Heart left ventricle (tissue), 16 donors: Measurements from ENCODE around the gene PPP1R8. TPM values are rescaled to one million over a fixed set of nuclear protein-coding genes. Genes with fewer than 3 reads are reported as not detected.
"Not testable (repeated sequence)": the region's sequence is repeated elsewhere in the genome, so short reads cannot be mapped to it uniquely, and the experiment has no call there.

Source experiments
- ATAC-seq, 4 donors: fragments of 200-7000 bp; cut with Tn5 transposase; one replicate each; pipeline ENCODE4 v1.9.1; 2020 to 2022; ENCODE audit warnings: moderate library complexity in 4 of 4, mild to moderate bottlenecking in 3 of 4, moderate number of reproducible peaks in 1 of 4
- DNase-seq, 5 donors: peaks; one replicate each; pipeline ENCODE4 v3.0.0-alpha.2; 2020
- H3K27ac ChIP-seq, 12 donors: fragments of 200-600 bp; sonication (generic) in 4 of 12; one replicate each; pipeline versions ENCODE4 v1.5.0 to v1.8.0; 2016 to 2022; ENCODE audit warnings: mild to moderate bottlenecking in 2 of 12
- H3K27me3 ChIP-seq, 9 donors: fragments of 200-600 bp; sonication (generic) in 2 of 9; one replicate each; pipeline versions ENCODE4 v1.5.1 to v1.8.0; 2016 to 2022; ENCODE audit warnings: mild to moderate bottlenecking in 3 of 9
- H3K36me3 ChIP-seq, 9 donors: fragments of 200-600 bp; sonication (generic) in 2 of 9; one replicate each; pipeline versions ENCODE4 v1.5.0 to v1.8.0; 2018 to 2022; ENCODE audit warnings: mild to moderate bottlenecking in 2 of 9
- H3K4me1 ChIP-seq, 12 donors: fragments of 200-600 bp; sonication (generic) in 4 of 12; one replicate each; pipeline versions ENCODE4 v1.5.0 to v1.8.0; 2016 to 2022; ENCODE audit warnings: mild to moderate bottlenecking in 3 of 12
- H3K4me3 ChIP-seq, 12 donors: fragments of 200-600 bp; sonication (generic) in 4 of 12; one replicate each; pipeline versions ENCODE4 v1.5.0 to v1.8.0; 2017 to 2022; ENCODE audit warnings: mild to moderate bottlenecking in 9 of 12, moderate library complexity in 4 of 12
- H3K9me3 ChIP-seq, 12 donors: fragments of 200-600 bp; sonication (generic) in 4 of 12; one replicate each; pipeline versions ENCODE4 v1.5.0 to v1.8.0; 2016 to 2022; ENCODE audit warnings: mild to moderate bottlenecking in 1 of 12
- POLR2A ChIP-seq, 2 donors: fragments of 450-650 bp; IDR thresholded peaks; one replicate each; pipeline ENCODE4 v1.6.1; 2017; ENCODE audit warnings: antibody characterized with exemption in 2 of 2, mild to moderate bottlenecking in 2 of 2, moderate library complexity in 2 of 2
- WGBS, 4 donors: extraction: QIAGEN DNeasy Blood & Tissue Kit in 2 of 4; methylation state at CpG; one replicate each; pipeline versions ENCODE4 v1.1.5 to v1.1.7; 2013 to 2018; 5-methylcytosine and 5-hydroxymethylcytosine counted together
- intact Hi-C, 10 donors: fragments of 100-400 bp; cut with DNase I; formaldehyde crosslinking; loops; one replicate each; pipeline versions ENCODE4 v1.11.1 to v1.14.2; 2022
- polyA plus RNA-seq, 2 donors: library from polyadenylated mRNA; stranded (reverse); fragments of 200-250 nt; gene quantifications; one replicate each; pipeline ENCODE4 v1.2.3, GENCODE V29; 2013
- total RNA-seq, 9 donors: library from RNA; depleted of rRNA in 2 of 9; stranded (reverse); fragments of >200 nt in 2 of 9; fragmentation: NEBNext Ultra II Directional in 3 of 9; extraction: Animal tissue kit (Norgen Biotek cat#: 25700) in 3 of 9; gene quantifications; one replicate each; pipeline versions ENCODE4 v1.1.0 to v1.2.4, GENCODE V29; 2016 to 2023
- TF ChIP-seq, protein P1 (sequence below), 12 donors: fragments of 200-600 bp; sonication (generic) in 4 of 12; IDR thresholded peaks; one replicate each; pipeline versions ENCODE4 v1.5.0 to v1.8.0; 2018 to 2022; ENCODE audit warnings: antibody characterized with exemption in 12 of 12, mild to moderate bottlenecking in 5 of 12
- donor health status: ischemic (EF 13 %, LVEDD 7.1; RV severe dilation, severe dysfunction).
- donor health status: healthy with polysubstance abuse.
- donor health status: DM: no; HTN: yes; CAD: no.
- donor health status: DM: no; HTN: no; CAD: no.
- donor health status: ischemic (EF 25% LVEDD 6.9; RV normal size, moderate dysfunction).
- donor health status: ischemic (EF 25% LVEDD 5.7; RV mildly dilated, moderate dysfunction).
- donor health status: healthy.
- donor health status: DM: yes; HTN: yes; CAD: no.
- donor health status: ischemic (EF 35%, LVEDD 5.7; RV mildly dilated, moderate dysfunction).
- donor health status: nonischemic (EF 11% LVEDD 7.7; RV severe dilation, severe dysfunction).
- donor health status: DM: yes; HTN: yes; CAD: no.
- donor health status: PGD.
- donor health status: ischemic (EF 29% LVEDD 5.4; RV normal size, mild dysfunction).
- donor health status: nonischemic (EF 23%, LVEDD 6.1; RV moderate dilation, normal function).

The PPP1R8 gene
- total and polyA plus RNA-seq, 11 donors, result 13.3 to 32.9 (median 25.1) TPM

DNA sequence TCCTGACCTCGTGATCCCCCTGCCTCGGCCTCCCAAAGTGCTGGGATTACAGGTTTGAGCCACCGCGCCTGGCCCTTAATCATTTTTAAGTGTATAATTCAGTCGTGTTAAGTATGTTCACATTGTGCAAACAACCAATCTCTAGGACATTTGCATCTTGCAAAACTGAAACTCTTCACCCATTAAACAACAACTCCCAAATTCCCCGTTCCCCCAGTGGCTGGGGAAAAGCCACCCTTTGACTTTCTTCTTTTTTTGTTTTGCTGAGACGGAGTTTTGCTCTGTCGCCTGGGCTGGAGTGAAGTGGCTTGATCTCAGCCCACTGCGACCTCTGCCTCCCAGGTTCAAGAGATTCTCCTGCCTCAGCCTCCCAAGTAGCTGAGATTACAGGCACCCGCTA, 35.2 kb downstream of the PPP1R8 start:
- Histone ChIP-seq H3K4me1 (peaks cover 0 to 73% (median 0%) of the 10 kb centered on the region in 12 donors), H3K27me3 (no peaks in the 10 kb centered on the region), H3K9me3 (no peaks in the 10 kb centered on the region), H3K4me3 (no peak overlapping the region), H3K36me3 (no peaks in the 10 kb centered on the region), H3K27ac (peak overlapping the region in 1 of 12 donors; percentile 94)
- no peak for DNase-seq
- ATAC-seq, result no peak
- intact Hi-C loops, result loop anchor here in 3 of 10 donors (10.0 kb wide), 3 partner anchors 119 to 339 kb away; no protein-coding TSS in a partner anchor
- TF ChIP-seq POLR2A (IDR thresholded peaks at IDR 0.05), result no peak
- TF ChIP-seq, protein P1, sequence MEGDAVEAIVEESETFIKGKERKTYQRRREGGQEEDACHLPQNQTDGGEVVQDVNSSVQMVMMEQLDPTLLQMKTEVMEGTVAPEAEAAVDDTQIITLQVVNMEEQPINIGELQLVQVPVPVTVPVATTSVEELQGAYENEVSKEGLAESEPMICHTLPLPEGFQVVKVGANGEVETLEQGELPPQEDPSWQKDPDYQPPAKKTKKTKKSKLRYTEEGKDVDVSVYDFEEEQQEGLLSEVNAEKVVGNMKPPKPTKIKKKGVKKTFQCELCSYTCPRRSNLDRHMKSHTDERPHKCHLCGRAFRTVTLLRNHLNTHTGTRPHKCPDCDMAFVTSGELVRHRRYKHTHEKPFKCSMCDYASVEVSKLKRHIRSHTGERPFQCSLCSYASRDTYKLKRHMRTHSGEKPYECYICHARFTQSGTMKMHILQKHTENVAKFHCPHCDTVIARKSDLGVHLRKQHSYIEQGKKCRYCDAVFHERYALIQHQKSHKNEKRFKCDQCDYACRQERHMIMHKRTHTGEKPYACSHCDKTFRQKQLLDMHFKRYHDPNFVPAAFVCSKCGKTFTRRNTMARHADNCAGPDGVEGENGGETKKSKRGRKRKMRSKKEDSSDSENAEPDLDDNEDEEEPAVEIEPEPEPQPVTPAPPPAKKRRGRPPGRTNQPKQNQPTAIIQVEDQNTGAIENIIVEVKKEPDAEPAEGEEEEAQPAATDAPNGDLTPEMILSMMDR (IDR thresholded peaks at IDR 0.05), result no peak
- 95 to 96% (median 95%) methylated on average over 10 of the region's 10 CpGs for WGBS, 4 donors

DNA sequence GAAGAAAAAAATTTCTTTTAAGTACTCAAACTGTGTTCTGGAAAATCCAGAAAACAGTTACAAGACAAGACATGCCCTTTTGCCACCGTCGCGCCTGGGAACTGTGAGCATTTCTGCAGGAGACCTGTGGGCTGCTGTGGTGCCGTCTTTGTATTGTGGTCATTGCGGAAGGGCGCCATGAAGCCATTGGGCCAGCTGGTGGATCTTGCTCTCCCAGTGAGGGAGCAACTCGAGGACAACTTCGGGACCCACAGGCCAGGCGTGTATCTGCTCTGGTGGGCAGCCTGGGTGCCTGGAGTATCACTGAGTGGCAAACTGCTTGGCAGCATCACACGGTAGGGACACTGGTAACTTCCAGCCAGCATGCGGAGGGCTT, 38.0 kb downstream of the PPP1R8 start:
- intact Hi-C loops, result loop anchor here in 3 of 10 donors (10.0 kb wide), 3 partner anchors 116 to 336 kb away; no protein-coding TSS in a partner anchor
- Histone ChIP-seq H3K27me3 (peaks cover 0 to 10% (median 0%) of the 10 kb centered on the region in 9 donors), H3K9me3 (no peaks in the 10 kb centered on the region), H3K4me3 (peak overlapping the region in 1 of 12 donors; percentile 31), H3K4me1 (peaks cover 0 to 58% (median 2%) of the 10 kb centered on the region in 12 donors), H3K36me3 (no peaks in the 10 kb centered on the region), H3K27ac (peak overlapping the region in 5 of 12 donors; percentile 3 to 81 (median 34))
- ATAC-seq, result no peak
- 88 to 92% (median 90%) methylated on average over 10 to 11 of the region's 11 CpGs for WGBS, 4 donors
- no peak for DNase-seq
- TF ChIP-seq, protein P1 (IDR thresholded peaks at IDR 0.05), result no peak
- TF ChIP-seq POLR2A (IDR thresholded peaks at IDR 0.05), result no peak

DNA sequence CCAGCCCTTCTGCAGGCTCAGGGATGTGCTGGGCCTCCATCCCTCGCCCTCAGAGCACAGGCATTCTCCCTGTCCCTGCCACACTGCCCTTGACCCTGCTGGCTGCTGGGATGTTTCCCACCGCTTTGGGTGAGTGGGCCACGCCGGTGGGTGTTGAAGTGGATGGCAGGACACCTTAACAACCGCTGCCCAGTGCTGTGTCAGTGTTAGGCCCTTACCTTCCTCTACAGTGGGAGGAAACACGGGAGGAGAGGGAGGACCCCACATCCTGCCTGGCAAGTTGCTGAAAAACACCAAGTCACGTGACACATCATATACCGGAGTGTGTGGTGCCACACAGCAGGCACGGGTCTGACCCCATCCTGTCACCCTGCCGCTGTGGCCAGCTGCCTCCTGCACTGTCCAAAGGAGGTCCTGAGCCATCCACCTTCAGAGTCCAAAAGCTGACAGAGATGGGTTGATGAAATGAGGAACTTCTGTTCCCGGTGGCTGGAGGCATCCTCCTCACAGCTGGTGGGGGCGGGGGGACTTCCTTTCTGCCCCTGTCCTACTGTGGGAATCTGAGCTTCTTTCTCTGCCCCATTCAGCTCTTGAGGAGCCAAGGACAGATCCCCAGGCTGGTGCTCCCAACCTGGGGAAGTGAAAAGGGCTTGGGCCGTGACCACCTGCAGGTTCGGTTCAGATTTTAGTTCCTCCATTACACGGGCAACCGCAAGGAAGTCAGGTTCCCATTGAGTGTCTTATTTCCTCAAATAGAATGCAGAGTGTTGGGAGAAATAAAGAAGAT, 38.5 kb downstream of the PPP1R8 start:
- DNase-seq (peak in 1 of 5 donors; percentile 46), ATAC-seq (peak in 2 of 4 donors; percentile 10 to 16)
- TF ChIP-seq, protein P1 (IDR thresholded peaks at IDR 0.05), result no peak
- no peak for TF ChIP-seq POLR2A (IDR thresholded peaks at IDR 0.05)
- Histone ChIP-seq H3K9me3 (no peaks in the 10 kb centered on the region), H3K27ac (peak overlapping the region in 5 of 12 donors; percentile 3 to 81 (median 34)), H3K4me3 (peak overlapping the region in 1 of 12 donors; percentile 31), H3K4me1 (peaks cover 0 to 56% (median 2%) of the 10 kb centered on the region in 12 donors), H3K36me3 (no peaks in the 10 kb centered on the region), H3K27me3 (peaks cover 0 to 10% (median 0%) of the 10 kb centered on the region in 9 donors)
- intact Hi-C loops, result loop anchor here in 3 of 10 donors (10.0 kb wide), 3 partner anchors 116 to 336 kb away; no protein-coding TSS in a partner anchor
- 53 to 69% (median 58%) methylated on average over 9 to 16 of the region's 16 CpGs for WGBS, 4 donors

DNA sequence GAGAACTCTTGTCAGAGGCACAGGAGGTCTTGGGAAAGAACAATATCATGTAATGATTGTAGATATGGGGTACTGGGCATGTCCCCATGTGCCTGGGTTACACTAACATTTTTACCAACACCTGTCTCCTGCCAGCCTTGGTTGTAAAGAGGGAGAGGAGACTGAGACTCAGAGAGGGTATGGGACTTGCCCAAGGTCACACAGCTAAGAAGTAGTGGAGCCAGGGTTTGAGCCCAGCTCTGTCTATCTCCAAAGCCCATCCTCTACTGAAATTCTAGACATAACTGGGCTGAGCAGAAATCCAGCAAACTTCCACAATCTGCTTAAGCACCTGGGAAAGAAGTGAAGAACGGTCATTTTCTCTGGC, 39.1 kb downstream of the PPP1R8 start:
- TF ChIP-seq POLR2A (IDR thresholded peaks at IDR 0.05), result no peak
- TF ChIP-seq, protein P1 (IDR thresholded peaks at IDR 0.05), result no peak
- intact Hi-C loops, result loop anchor here in 3 of 10 donors (10.0 kb wide), 3 partner anchors 115 to 335 kb away; no protein-coding TSS in a partner anchor
- peaks cover 0 to 51% (median 2%) of the 10 kb centered on the region in 12 donors for H3K4me1 ChIP-seq
- WGBS, 4 donors, result 78 to 100% (median 88%) methylated on average over 1 of the region's 1 CpG
- H3K4me3 ChIP-seq, result peak overlapping the region in 1 of 12 donors; percentile 31
- no peak for ATAC-seq
- DNase-seq, result no peak
- H3K27ac ChIP-seq, result peak overlapping the region in 2 of 12 donors; percentile 34 to 81
- H3K27me3 ChIP-seq, result peaks cover 0 to 10% (median 0%) of the 10 kb centered on the region in 9 donors
- H3K9me3 ChIP-seq, result no peaks in the 10 kb centered on the region
- H3K36me3 ChIP-seq, result no peaks in the 10 kb centered on the region

DNA sequence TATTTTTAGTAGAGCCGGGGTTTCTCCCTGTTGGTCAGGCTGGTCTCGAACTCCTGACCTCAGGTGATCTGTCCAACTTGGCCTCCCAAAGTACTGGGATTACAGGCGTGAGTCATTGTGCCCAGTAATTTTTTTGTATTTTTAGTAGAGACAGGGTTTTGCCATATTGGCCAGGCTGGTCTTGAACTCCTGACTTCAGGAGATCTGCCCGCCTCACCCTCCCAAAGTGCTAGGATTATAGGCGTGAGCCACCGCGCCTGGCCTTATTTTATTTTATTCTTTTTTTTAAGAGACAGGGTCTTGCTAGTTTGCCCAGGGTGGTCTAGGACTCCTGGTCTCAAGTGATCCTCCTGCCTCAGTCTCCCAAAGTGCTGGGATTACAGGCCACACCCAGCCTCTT, 40.5 kb downstream of the PPP1R8 start:
- H3K4me3 ChIP-seq, H3K36me3 ChIP-seq, H3K27me3 ChIP-seq, intact Hi-C loops, ATAC-seq, H3K27ac ChIP-seq, DNase-seq, H3K9me3 ChIP-seq: not testable (repeated sequence)
- H3K4me1 ChIP-seq, result peaks cover 0 to 51% (median 2%) of the 10 kb centered on the region in 12 donors
- 93 to 96% (median 94%) methylated on average over 7 of the region's 7 CpGs for WGBS, 4 donors
